ENCODE data around the gene ARID4B. TPM values are rescaled to one million over a fixed set of nuclear protein-coding genes. Genes with fewer than 3 reads are reported as not detected.
"Not testable (repeated sequence)": the region's sequence is repeated elsewhere in the genome, so short reads cannot be mapped to it uniquely, and the experiment has no call there.

The ARID4B gene
- total RNA-seq, 1 donor from 2014 or later: 54.7 TPM

DNA sequence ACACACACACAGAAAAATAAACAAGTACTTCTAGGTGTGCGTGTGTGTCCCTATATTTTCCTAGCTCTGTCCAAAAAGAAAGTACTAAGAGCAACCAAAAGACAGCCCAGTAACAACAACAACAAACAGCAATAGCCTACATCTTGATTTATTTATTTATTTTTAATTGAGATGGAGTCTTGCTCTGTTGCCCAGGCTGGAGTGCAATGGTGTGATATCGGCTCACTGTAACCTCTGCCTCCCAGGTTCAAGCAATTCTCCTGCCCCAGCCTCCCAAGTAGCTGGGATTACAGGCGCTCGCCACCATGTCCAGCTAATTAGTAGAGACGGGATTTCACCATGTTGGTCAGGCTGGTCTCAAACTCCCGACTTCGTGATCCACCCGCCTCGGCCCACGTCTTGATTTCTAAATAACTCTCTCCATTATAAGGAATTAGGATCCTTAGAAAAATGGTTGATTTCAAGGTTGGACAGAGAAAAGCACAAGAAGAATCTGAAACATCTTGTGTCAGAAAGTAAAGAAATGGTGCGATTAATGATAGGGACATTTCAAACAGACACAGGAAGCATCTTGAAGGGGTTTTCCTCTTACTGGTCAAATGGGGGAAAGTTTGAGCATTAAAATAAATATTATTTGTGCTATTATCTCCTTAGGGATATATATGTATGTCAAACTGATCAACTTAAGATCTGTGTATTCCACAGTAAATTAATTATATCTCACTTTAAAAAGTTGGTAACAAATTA lies 59.4 kb downstream of the ARID4B start:
- no peak for DNase-seq

- DNase-seq: no peak
Measured at GRCh38 chr1:235266967-235267366, 61.0 kb downstream of the ARID4B start.

- peak; percentile 19 for DNase-seq
Measured at GRCh38 chr1:235266325-235266724, 61.7 kb downstream of the ARID4B start.

DNA sequence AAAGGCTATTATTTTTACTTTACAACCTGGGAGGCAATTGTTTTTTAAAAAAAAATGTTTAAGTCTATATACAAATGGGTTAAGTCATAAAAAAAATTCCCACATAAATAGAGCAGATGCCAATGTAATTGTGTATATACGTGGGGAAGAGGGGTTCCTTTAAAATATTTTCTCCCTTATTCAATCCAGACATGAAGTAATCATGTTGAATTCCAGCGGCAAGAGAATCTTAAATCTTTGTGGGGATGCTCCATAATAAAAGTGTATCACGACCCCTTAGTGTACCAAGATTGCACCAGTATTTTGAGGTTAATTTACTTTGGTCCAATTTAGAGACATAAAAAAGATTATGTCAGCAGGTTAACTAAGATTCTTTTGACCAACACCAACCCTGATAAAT lies 62.1 kb downstream of the ARID4B start:
- DNase-seq: no peak

GRCh38 chr1:235264327-235264726 lies 63.7 kb downstream of the ARID4B start:
- DNase-seq: no peak

DNA sequence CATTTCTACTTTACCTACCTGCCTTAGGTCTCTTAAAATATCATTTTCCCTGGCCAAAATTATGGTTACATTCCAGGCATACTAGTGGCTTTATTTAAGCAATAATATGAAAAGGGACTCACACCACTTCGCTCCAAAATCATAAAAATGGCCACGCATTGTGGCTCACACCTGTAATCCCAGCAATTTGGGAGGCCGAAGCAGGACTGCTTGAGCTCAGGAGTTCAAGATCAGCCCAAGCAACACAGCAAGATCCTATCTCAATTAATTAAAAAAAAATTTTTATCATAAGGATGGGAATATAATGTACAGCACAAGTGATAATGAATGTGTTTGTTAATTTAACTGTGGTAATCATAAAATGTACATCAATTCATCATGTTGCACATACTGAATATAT lies 65.4 kb downstream of the ARID4B start:
- no peak for DNase-seq

GRCh38 chr1:235261243-235261642 lies 66.7 kb downstream of the ARID4B start:
- no peak for DNase-seq

DNA sequence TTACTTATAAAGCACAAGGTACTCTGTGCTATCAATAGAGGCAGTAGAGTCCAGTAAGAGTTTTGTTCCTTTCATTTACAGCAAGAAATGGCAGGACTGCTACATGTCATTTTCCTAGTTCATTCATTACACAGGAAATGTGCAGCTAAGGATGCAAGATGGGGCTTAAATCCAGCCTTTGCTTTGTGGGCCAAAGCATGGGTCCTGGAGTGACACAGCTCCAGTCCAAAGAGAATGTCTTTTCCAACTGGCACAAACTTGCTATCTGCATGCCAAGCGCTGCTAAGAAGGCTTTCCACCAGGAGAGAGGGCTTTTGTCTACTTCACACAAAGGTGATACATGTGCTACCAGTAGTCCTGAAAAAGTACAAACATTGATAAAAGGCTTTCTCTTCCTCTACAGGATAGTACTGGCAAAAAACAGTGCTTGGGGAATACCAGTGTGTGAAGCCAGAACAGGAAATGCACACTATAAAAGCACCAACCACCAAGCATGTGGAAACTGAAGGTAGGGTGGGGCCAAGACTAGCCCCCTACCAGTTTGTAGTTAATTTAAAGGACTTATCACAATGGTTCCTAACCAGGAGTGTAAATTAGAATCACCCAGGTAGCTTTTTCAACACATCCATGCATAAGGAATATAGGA lies 68.7 kb downstream of the ARID4B start:
- no peak for DNase-seq

- DNase-seq: not testable (repeated sequence)
Measured at GRCh38 chr1:235258068-235258467, 69.9 kb downstream of the ARID4B start.

- no peak for DNase-seq
Measured at GRCh38 chr1:235254721-235255120, 73.3 kb downstream of the ARID4B start.

- peak; percentile 82 for DNase-seq
Measured at GRCh38 chr1:235253219-235253962, 74.6 kb downstream of the ARID4B start.

- DNase-seq: no peak
Measured at GRCh38 chr1:235250430-235250829, 77.5 kb downstream of the ARID4B start.

DNA sequence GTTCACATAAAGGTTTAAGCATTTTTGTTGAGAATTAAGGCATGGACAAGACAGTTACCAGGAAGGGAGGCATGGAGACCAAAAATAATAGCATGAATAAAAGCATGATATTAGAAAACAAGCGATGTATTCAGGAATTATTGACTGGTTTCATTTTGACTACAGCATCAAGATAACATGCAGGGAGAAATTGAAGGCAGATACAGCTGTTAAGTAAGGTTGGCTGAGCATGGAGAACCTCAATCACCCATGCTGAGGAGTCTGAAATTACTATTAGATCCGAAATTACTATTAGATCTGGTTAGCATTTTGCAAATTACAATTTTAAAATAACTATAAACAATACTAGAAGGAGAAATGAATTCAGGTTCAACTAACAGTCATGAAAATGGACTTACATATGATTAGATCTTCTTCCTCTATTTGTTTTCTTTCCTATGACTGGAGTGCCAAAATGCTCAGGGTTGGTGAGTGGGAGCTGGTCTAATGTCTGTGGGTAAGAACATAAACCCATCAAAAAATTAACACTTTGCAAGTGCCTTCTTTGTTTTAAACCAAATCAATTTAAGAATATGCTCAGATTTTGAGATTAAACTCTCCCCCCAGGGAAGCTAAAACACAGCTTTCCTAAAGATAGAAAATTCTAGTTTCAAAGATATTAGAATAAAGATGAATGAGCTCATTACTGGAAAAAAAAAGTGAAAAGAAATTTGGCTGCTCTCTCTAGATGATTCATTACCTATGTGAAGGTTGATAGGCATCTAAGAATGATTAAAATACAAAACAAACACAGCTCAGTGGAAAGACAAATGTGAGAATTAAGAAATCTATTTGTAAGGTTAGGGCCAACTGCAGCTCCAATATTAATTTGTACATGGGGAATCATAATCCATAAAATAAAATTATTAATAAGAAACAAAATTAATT lies 81.7 kb downstream of the ARID4B start:
- DNase-seq: no peak

DNA sequence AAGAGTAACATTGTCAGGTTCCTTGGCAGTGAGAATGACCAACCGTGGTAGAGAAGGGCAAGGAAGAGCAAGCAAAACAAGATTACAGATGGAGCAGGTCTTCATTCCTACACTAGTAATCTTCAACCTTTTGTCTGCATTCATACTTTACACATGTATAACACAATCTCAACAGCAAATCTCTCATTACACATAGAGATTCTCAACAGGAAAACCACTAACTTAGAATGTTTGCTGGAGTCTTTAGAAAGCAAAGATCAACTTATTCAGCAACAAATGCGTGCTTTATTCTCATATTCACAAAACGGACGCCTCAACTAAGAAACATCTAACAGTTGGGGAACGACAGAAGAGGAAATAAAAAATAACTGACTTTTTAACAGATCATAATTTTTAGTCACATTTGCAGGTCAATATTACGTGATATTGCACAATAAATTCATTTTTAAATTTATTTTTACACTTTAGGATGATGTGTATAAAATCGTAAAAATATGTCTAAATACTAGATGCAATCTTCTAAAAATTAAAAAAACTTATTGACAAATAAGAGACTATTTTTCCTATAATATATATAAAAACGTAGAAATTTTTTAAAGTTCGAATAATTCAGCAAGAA lies 82.9 kb downstream of the ARID4B start:
- DNase-seq: no peak

GRCh38 chr1:235240960-235241359 lies 87.0 kb downstream of the ARID4B start:
- no peak for DNase-seq

GRCh38 chr1:235239851-235240250 lies 88.1 kb downstream of the ARID4B start:
- DNase-seq: no peak

DNA sequence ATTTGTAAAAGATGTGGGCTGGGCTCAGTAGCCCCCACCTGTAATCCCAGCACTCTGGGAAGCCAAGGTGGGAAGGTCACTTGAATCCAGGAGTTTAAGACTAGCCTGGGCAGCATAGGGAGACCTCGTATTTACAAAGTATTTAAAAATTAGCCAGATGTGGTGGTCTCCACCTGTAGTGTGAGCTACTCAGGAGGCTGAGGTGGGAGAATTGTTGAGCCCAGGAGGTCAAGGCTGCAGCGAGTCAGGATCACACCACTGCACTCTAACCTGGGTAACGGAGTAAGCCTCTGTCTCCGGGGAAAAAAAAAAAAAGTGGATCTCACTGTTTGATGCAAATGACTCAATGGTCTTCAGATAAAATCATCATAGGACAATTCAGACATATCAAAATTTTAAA lies 89.4 kb downstream of the ARID4B start:
- no peak for DNase-seq

GRCh38 chr1:235236128-235236527 lies 91.9 kb downstream of the ARID4B start:
- DNase-seq: no peak

- no peak for DNase-seq
Measured at GRCh38 chr1:235229868-235230267, 98.1 kb downstream of the ARID4B start.

DNA sequence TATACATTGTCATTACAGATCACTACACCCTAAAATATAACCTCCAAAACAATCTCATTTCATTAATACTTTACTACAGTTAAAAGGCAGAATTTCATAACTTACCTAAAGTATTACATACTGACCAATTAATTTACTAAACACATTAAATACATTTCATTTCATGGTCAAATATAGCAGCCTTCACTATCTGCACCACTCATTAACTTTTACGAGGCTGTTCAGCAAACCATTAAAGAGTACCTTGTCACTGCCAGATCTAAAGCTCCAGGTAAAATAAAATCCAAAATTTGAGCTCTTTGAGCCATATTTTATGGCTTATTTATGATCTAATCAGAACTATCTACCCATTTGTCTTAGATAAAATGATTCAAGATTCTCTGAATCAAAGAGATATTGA lies 100.6 kb downstream of the ARID4B start:
- DNase-seq: no peak

DNA sequence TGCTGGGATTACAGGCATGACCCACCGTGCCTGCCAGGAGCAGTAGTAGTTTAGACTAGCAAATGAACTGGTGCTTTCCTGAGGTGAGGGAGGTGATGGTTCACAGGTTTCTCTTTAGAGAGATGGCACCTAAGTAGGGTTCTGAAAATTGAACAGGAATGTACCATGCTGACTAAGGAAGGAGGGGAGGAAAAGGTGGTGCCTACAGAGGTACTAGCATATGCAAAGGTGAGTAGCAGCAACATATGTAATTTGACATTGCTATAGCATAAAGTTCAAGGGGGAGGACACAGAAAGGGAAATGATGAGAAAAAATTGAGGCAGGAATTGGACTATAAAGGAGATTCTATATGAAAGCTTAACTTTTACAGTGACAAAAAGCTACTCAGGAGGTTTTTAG lies 101.0 kb downstream of the ARID4B start:
- no peak for DNase-seq

DNA sequence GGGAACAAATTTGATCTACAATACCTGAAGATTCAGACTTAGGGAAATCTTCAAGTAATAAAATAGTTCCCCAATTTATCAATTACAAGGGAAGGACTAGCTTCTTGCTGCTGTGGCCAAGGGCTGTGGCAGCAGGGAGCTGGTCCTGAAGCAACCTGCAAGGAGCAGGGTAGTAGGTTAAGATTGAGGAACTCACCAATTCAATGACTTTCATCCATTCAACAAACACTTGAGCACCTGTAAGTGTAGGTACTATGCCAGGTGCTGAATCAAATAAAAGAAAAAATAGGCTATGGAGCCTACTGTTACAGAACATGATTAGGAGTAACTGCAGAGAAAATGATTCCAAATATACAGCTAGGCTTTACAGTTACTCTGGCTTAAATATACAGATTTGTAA lies 102.7 kb downstream of the ARID4B start:
- no peak for DNase-seq
